ELF-1 (cell line): ENCODE data around the gene AMOTL1.

Experiments used
- DNase-seq: peaks from one replicate; pipeline ENCODE4 v3.0.0-alpha.2; 2016; ENCODE audit warnings: low read depth, low spot score

AMOTL1 gene, protein sequence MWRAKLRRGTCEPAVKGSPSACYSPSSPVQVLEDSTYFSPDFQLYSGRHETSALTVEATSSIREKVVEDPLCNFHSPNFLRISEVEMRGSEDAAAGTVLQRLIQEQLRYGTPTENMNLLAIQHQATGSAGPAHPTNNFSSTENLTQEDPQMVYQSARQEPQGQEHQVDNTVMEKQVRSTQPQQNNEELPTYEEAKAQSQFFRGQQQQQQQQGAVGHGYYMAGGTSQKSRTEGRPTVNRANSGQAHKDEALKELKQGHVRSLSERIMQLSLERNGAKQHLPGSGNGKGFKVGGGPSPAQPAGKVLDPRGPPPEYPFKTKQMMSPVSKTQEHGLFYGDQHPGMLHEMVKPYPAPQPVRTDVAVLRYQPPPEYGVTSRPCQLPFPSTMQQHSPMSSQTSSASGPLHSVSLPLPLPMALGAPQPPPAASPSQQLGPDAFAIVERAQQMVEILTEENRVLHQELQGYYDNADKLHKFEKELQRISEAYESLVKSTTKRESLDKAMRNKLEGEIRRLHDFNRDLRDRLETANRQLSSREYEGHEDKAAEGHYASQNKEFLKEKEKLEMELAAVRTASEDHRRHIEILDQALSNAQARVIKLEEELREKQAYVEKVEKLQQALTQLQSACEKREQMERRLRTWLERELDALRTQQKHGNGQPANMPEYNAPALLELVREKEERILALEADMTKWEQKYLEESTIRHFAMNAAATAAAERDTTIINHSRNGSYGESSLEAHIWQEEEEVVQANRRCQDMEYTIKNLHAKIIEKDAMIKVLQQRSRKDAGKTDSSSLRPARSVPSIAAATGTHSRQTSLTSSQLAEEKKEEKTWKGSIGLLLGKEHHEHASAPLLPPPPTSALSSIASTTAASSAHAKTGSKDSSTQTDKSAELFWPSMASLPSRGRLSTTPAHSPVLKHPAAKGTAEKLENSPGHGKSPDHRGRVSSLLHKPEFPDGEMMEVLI

GRCh38 chr11:94767701-94768601 lies at the start of gene AMOTL1:
AMOTL1 (plus strand) TSS chr11:94768356; CDS start chr11:94768512, 156 bp downstream.
- DNase-seq: peak; percentile 96

- DNase-seq: no peak
Measured at GRCh38 chr11:94719876-94720275, 48.3 kb upstream of the AMOTL1 start.

- DNase-seq: no peak
Measured at GRCh38 chr11:94721565-94722292, 46.4 kb upstream of the AMOTL1 start.

DNA sequence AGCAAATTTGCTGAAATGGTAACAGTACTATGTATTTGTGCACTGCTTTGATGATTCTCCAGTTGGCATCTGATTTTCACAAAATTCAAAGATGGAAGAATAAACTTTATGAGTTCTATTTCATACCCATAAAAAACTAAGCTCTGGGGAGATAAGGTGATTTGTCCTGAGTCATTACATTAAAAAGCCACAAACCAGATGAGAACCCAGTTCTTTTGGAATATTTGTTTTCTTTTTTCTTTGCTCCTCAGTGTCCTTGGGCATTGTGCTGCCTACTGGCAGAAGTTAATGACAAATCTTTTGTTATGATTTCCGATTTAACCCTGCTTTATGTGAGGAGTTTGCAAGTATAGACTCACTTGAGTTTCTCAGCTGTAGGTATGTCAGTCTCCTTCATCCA lies 45.4 kb upstream of the AMOTL1 start:
- DNase-seq: no peak

- DNase-seq: no peak
Measured at GRCh38 chr11:94725097-94725496, 43.1 kb upstream of the AMOTL1 start.

- no peak for DNase-seq
Measured at GRCh38 chr11:94727819-94728218, 40.3 kb upstream of the AMOTL1 start.

DNA sequence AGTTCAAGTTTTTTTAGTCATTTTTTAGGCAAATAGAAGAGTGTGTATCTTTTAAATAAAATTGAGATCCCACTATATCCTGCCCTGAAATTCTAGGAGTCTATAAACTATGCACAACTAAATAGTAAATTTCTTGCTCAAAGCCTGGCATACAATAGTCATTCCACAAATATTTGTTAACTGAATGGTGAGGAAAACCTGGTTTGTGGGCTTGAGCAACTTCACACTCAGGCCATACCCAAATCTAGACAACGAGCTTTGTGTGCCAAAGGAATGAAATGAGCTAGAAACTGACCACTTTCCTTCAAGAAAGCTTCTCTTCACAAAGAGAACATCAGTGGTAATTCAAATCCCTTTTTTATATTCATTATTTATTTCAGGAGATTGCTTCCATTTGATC lies 39.6 kb upstream of the AMOTL1 start:
- no peak for DNase-seq

DNA sequence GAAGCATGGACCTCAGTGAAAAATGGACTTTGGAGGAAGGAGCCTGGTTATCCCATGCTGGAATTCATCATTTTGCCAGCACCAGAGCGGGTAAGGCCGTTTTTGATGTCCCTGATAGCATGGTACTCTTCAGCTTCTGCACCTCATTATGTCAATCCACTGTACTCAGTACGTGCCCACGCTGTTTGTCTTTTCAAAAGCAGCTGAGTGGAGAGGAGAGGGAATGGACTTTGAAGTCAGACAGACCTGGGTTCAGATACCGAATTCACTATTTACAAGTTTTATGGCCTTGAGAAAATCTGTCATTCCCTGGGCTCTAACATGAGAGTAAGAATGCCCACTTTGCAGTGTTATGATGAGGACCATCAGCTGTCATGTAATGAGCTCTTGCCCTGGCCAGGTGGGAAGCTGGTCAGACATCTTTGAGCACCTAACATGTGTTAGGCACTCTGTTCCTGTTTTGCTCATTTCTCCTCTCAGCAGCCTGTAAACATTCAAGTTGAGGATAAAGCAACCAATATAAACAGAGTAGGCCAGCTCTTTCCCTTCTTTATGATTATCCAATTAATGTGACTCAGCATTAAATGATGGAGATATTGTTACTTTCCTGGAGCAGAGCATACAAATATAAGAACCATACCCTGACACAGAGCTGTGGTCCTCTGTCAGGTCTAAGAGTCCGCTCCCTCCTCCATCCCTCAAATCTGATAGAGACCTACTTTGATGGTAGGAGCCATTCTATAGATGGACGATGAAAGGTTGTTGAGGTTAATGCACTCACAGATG lies 39.0 kb upstream of the AMOTL1 start:
- no peak for DNase-seq

DNA sequence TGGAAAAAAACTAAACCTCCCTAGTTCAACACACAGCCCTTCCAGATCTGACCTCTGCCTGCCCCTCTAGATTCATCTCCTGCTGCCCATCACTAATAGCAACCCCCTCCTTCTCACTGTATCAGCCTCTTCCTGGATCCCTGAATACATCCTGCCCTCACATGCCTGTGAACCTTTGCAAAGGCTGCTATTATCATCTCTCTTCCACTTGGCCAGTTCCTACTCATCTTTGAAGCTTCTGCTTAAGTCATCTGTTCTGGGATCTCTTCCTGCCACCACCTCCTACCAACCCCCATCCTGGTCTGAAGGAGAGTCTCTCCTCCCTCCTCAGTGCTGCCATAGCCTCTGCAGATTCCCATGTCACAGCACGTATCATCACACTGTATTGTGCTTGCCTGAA lies 38.0 kb upstream of the AMOTL1 start:
- no peak for DNase-seq

DNA sequence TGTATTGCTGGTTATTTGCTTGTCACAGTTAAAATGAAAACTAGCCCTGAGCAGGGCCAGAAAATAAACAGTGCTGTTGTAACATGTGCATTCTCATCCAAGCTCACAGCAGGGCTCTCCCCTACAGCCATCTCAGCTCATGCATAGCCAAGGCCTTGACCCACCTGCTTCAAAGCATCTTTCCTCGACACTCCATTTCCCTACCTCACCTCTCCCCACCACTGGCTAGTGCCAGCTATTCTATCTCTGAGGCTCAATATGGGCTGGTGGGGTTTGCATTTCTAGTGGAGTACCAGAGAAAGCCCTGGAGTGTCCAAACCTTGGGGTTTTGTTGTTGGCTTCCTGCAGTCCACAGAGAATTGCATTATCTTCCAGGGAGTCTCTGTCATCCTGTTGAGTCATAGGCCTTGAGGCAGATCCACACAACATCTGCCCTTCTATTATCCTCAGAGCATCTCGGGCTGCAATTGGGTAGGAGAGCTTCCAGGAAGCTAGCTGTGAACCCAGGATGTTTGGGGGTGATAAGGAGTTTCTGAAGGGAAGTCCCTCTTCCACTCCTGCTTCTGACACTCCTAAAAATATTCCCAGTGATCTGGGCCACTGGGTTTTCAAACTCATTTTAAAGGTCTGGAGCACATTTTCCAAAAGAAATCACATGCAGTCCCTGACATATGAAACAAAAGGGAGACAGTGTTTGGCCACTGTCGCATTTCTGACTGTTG lies 36.1 kb upstream of the AMOTL1 start:
- DNase-seq: peak; percentile 80

GRCh38 chr11:94732617-94733281 lies 35.4 kb upstream of the AMOTL1 start:
- DNase-seq: peak; percentile 45

- DNase-seq: peak; percentile 78
Measured at GRCh38 chr11:94734563-94735275, 33.4 kb upstream of the AMOTL1 start.

DNA sequence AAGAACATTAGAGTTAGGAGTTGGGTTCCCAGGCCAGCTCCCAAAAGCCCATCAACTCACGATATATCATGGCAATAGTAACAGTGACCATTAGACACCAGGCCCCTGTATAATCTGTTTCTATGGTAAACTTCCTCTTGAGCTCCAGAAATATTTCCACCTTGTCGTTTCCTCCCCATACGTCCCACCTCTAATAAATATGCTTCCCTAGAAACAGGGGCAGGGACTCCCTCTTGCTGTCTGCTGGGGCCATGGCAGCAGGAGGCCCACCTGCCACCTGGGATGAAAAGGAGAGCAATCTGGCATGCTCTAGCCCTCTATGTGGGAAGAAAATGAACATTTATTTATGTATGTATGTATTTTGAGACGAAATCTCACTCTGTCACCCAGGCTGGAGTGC lies 32.2 kb upstream of the AMOTL1 start:
- DNase-seq: no peak

- DNase-seq: no peak
Measured at GRCh38 chr11:94737171-94737611, 31.0 kb upstream of the AMOTL1 start.

- no peak for DNase-seq
Measured at GRCh38 chr11:94738746-94739145, 29.4 kb upstream of the AMOTL1 start.

DNA sequence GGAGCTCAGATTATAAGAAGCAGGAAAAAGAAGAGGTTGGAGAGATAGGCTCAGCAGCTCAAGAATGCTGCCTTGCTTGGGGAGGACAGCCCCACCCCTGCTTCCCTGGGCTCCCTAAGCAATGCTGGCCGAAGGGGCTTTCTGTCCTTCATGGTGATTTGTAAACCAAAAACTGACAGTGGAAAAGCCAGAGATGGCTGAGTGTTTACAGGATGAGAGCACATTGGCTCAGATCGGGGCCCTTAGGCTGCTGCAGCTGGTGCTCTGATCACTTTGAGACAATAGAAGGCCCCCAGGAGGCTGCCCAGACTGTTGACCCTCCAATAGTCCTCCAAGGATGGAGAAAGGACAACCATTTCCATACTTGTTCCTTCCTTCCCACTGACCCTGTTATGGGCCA lies 28.8 kb upstream of the AMOTL1 start:
- DNase-seq: peak; percentile 85

DNA sequence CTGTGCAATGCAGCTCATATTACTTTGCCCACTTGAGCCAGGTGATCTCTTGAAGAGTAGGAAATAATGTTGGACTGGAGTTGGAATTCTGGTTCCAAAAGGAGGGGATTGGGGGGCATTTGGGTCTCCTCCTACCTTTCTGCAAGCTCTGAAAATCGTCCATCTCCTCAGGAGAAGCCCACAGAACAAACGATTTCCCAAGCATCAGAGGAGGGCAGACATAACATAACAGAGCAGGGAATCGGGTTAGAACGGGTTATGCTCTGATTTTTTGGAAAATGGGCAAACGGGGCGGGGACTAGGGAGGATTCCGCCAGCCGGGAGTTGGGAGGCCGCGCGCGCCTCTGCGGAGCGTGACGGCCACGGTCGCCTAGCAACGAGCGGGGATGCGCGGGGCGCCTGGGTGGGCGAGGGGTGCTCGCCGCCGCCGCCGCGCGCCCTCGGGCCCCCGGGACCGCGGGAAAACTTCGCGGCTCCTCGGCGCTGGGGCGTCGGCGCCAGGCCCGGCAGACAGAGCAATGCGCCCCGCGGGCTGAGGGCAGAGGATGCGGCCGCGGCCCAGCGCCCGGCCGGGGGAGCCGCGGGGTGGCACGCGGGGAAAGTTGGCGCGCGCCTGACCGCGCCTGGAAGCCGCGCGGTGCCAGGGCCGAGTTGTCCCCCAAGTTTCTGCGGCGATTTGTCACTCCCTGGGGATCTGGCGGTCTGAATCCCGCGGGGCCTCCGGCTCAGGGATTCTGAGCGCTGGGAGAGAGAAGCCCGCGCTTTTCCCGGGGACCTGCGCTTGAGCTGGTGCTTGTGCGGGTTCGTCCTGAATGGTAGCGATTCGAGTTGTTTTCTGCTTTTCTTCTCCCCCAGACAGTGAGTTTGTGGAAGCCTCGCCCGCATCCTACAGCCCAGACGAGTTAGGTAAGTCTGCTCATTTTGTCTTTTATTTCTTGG lies 27.8 kb upstream of the AMOTL1 start:
- peak; percentile 48 for DNase-seq
